Endothelial cell of umbilical vein (primary cell): ENCODE results near the gene FHIT.

ENCODE experiments used
- CTCF ChIP-seq, 2 donors: IDR thresholded peaks; 1 replicate in 1 of 2; 2 replicates in 1 of 2; pipeline ENCODE4 v1.5.1; 2011; ENCODE audit warnings: low read length in 2 of 2, mild to moderate bottlenecking in 2 of 2, moderate library complexity in 2 of 2, control low read depth in 1 of 2, inconsistent platforms in 1 of 2, low read depth in 1 of 2; ENCODE audit not compliant: insufficient read depth in 1 of 2; ENCODE audit errors: extremely low read depth in 1 of 2
- EZH2 ChIP-seq: IDR thresholded peaks from 2 replicates; pipeline ENCODE4 v1.6.1; 2012; ENCODE audit warnings: borderline replicate concordance, low read depth, mild to moderate bottlenecking, moderate library complexity, low read length, inconsistent platforms; ENCODE audit not compliant: severe bottlenecking
- FOS ChIP-seq: IDR thresholded peaks from 2 replicates; pipeline ENCODE4 v1.6.1; 2011; ENCODE audit warnings: mild to moderate bottlenecking, low read length, moderate library complexity, borderline replicate concordance; ENCODE audit not compliant: insufficient read depth
- JUN ChIP-seq: IDR thresholded peaks from 2 replicates; pipeline ENCODE4 v1.6.1; 2011; ENCODE audit warnings: borderline replicate concordance, low read depth; ENCODE audit not compliant: insufficient read length, insufficient read depth
- MYC ChIP-seq: IDR thresholded peaks from one replicate; pipeline ENCODE4 v1.6.1; 2011; ENCODE audit warnings: mild to moderate bottlenecking, low read depth, low read length
- POLR2A ChIP-seq: IDR thresholded peaks from 2 replicates; pipeline ENCODE4 v1.6.1; 2012; ENCODE audit warnings: low read depth, mild to moderate bottlenecking, control low read depth, low read length
- POLR2AphosphoS5 ChIP-seq: IDR thresholded peaks from 2 replicates; pipeline ENCODE4 v1.6.1; 2012; ENCODE audit warnings: low read depth, mild to moderate bottlenecking, control low read depth, low read length, moderate library complexity; ENCODE audit not compliant: insufficient read depth
- TF ChIP-seq, protein P1 (sequence below): IDR thresholded peaks from 2 replicates; pipeline ENCODE4 v1.6.1; 2011; ENCODE audit not compliant: insufficient read depth, insufficient read length

DNA sequence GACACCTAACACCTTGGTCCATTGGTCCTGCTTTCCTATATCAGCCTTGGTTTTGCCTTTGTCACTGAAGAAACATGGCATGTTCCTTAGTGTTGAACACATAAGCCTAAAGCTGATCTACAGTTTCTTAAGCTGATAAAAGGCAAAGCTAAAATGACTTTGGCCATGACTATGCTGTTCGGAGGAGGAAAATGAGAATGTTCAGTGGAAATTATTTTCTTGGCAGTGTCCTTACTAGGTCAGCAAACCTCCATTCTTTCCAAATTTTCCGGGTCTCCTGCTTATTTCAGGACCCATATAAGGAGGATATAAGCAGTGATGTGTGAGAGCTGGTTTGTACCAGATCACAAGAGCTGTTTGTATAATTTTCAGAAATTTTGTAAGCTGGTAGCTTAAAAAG, 1368.5 kb downstream of the FHIT start:
- TF ChIP-seq POLR2AphosphoS5 (no peak), JUN (no peak), CTCF (IDR thresholded peaks at IDR 0.05; ENCODE audit: extremely low read depth in 1 of 2, insufficient read depth in 1 of 2, low read depth in 1 of 2, low read length in 2 of 2) (no peak), POLR2A (no peak), EZH2 (no peak), MYC (no peak), FOS (no peak)
- TF ChIP-seq, protein P1, sequence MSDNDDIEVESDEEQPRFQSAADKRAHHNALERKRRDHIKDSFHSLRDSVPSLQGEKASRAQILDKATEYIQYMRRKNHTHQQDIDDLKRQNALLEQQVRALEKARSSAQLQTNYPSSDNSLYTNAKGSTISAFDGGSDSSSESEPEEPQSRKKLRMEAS: no peak
